Hematopoietic multipotent progenitor cell treated with erythropoietin and hydrocortisone succinate and interleukin-3 and kit ligand, for 15 days (in vitro differentiated cells): ENCODE measurements around the gene PTPN14.

Experiments used
- DNase-seq: peaks from one replicate; pipeline ENCODE4 v3.0.0-alpha.2; 2015; ENCODE audit warnings: low spot score

The PTPN14 gene

GRCh38 chr1:214425716-214426425 lies 125.5 kb downstream of the PTPN14 start:
- no peak for DNase-seq

- DNase-seq = no peak
These were observed 126.3 kb downstream of the PTPN14 start for GRCh38 chr1:214425101-214425500.

DNA sequence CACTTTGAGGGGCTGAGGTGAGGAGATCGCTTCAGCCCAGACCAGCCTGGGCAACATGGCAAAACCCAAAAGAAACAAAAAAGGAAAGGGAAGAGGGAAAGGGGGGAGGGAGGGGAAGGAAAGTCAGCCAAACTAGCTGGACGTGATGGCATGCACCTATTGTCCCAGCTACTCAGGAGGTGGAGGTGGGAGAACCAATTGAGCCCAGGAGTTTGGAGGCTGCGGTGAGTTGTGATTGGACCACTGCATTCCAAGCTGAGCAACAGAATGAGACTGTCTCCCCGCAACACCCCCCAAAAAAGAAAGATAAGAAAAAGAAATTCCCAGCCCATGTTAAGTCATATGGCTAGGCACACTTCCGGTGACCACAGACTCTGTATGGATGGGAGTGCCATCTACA lies 128.4 kb downstream of the PTPN14 start:
- DNase-seq = no peak

GRCh38 chr1:214422137-214422671 lies 129.2 kb downstream of the PTPN14 start:
- DNase-seq = no peak

GRCh38 chr1:214420833-214421232 lies 130.6 kb downstream of the PTPN14 start:
- peak; percentile 46 for DNase-seq

DNA sequence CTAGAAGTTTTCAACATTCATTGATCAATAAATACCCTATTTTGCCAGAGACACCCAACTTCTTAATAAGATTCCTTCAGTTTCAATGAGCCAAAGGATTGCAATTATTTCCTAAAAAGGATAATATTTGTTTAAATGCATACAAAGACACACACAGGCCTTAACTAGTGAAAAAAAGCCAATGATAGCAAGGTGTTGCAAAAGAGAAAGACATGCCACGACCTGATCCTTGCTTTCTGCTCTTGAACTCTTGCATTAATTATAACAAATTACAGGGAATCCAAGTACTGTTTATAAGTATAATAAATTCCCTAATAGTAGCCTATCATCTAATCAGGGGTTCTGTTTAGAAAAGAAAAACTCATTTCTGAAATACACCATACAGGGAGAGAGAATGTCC lies 131.1 kb downstream of the PTPN14 start:
- DNase-seq = peak; percentile 46

- peak; percentile 82 for DNase-seq
These were observed 131.8 kb downstream of the PTPN14 start for GRCh38 chr1:214419650-214420049.

- DNase-seq = peak; percentile 35
These were observed 133.0 kb downstream of the PTPN14 start for GRCh38 chr1:214418391-214418790.

DNA sequence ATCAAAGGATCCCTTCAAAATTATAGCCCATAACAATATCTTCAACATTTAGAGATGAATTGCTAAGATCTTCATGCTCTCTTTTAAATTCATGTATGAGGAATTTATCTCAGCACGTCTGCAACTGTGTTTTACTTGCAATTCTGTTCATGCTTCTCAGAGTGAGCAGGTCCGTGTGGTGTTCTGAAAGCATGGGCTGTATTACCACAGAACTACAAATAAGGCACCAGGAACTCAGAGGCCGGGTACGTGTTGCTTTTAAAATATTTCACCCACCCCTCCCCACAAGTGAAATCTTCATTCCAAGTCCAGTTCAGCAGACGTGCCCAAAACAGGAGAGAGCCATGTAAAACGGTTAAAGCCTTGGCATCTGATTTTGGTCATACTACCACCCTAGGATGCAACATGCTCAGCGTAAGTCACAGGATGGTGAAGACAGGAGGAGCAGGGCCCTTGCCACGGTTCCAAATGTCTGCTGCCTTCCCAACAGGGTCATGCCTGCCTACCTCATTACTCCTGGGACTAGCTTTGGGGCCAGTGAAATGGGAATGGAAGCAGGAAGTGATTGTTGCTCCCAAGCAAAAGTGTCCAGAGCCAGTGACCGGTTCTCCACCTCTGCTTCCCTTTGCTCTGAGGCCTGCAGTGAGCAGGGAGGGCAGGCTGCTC lies 133.7 kb downstream of the PTPN14 start:
- no peak for DNase-seq

DNA sequence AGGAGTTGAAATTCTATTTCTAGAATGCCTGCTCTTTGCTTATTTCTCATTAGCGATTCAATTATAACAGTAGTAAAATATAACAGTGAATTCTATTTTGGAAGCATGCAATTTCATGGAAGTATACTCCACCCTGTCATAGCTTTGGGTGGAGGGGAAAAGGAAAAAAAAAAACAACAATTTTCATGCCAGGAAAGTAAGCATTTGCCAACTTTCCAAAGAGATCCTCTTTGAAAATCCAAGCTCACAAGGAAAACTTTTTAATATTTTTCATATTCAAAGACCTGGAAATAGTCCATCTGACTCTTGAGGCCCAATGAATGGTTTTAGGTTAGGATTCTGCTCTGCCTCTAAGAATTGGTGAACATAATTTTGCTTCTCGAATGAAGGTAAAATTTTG lies 134.5 kb downstream of the PTPN14 start:
- DNase-seq = no peak

- DNase-seq = no peak
These were observed 135.0 kb downstream of the PTPN14 start for GRCh38 chr1:214416417-214416816.

- DNase-seq = no peak
These were observed 136.3 kb downstream of the PTPN14 start for GRCh38 chr1:214415131-214415530.

DNA sequence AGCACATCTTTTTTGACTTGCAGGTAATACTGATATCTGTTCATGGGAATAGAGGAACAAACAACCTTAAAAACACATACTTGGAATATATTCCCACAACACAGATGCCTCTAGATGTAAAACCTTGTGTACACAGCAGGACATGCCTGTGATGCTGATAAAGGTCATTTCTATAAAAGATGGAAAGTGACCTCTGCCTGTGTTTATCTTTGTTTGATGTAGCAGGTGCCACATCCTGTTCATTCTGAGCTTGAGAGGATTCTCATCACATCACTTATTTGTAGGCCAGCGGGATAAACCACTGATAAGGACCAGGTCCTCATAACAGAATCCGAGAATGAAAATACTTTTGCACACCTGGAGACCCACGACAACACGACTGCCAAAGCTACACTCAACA lies 136.7 kb downstream of the PTPN14 start:
- DNase-seq = no peak

DNA sequence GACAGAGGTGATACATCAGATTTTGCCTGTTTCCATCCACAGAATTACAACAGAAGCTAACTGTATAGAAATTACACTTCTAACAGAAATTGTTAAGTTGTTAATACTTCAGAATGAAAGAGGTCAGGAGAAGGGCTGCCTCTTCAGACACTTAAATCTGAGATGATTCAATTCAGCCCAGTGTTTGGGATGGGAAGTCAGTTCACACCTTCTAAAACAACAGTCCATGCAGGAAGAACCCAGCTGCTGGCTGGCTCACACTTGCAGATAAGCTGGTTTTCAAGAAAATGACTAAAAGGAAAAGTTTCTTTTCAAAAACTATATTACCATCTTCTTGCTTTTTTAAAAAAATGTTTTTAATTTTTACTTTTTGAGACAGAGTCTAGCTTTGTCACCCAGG lies 138.1 kb downstream of the PTPN14 start:
- DNase-seq = no peak

GRCh38 chr1:214404571-214405213 lies 146.7 kb downstream of the PTPN14 start:
- DNase-seq = no peak

GRCh38 chr1:214404154-214404553 lies 147.2 kb downstream of the PTPN14 start:
- no peak for DNase-seq

DNA sequence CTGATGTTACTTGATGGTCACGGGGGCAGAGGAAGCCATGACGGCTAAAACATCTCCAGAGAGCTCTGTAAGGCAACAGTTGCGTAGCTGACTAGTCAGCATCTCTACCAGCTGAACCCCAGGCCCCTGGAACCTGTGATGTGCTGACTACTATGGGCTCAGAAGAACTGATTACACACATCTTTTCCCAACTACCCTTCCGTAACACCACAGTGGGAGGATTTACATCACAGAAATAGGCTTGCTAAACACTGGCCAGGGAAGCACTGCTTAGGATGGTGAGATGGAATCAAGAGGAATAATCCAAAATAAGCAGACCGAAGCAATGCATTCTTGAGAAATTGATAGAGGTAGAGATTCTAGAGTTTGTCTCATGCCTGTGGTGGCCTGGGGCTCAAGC lies 148.0 kb downstream of the PTPN14 start:
- DNase-seq = no peak

- no peak for DNase-seq
These were observed 148.8 kb downstream of the PTPN14 start for GRCh38 chr1:214402613-214403083.

DNA sequence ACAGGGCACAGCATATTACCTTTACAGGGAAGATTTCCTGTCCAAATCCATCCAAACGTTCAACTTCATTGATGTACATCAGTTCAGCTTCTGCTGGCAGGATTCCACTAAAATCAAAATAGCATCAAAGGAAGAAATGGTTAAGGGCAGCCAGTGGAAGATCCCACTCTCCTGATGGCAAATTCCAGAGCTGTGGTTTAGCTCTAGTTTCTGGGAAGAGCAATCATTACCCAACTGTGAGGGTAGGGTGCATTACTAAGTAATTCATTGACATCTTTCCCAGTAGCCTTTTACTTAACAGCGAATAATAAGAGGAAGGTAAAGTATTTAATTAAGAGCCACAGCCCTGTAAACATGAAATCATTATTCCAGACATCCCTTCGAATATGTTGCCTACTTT lies 149.7 kb downstream of the PTPN14 start:
- DNase-seq = no peak

- DNase-seq = no peak
These were observed 151.3 kb downstream of the PTPN14 start for GRCh38 chr1:214400131-214400530.

- DNase-seq = no peak
These were observed 152.9 kb downstream of the PTPN14 start for GRCh38 chr1:214398490-214398889.

DNA sequence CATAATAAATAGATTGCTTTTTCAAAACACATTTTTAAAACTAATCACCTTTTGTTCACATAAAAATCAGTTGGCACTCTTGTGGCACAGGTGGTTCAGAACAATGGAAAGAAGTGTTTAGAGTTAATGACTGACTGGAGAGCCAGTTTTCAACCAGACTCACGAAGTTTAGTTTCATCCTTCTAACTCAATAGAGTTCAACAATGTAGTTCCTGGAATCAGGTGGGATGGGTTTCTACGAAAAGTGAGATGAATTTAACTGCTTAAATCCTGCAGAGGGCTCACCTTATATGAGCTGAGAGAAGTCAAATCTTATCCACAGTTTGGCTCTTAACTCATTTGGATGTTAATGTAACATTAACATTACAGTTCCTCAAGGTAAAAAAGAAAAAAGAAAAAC lies 153.9 kb downstream of the PTPN14 start:
- DNase-seq = no peak

DNA sequence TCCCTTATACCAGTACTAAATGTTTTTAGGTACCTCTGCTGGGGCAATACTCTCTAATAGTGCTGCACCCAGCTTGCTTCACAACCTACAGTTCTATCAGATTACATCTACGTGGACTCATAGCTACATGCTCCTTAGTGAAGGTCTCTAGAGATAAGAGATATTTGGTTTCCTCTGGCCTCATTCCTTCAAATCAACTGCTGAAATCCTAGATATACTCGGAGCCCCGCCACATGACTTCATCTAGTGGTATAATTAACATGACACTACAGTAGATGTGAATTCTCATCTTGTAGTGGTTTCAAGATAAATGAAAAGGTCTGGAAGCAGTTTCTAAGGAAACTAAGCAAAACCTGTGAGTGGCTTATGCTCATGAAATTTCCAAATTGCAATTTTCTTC lies 155.1 kb downstream of the PTPN14 start:
- DNase-seq = no peak
